GM19239 (cell line): ENCODE data around the gene PBX3.
A peak's percentile ranks its signal among the peaks of the same experiment; 100 is the strongest.

ENCODE experiments used
- DNase-seq: peaks from one replicate; pipeline ENCODE4 v3.0.0; 2011; ENCODE audit warnings: low spot score; ENCODE audit not compliant: insufficient read length
- FAIRE-seq: peaks from 2 replicates; lab custom pipeline; 2011; peaks lifted over from hg19 to GRCh38; lab: Jason Lieb, UNC

The PBX3 gene

GRCh38 chr9:125894566-125894965 lies 147.4 kb downstream of the PBX3 start:
- DNase-seq (no peak), FAIRE-seq (no peak)

GRCh38 chr9:125896404-125896803 lies 149.2 kb downstream of the PBX3 start:
- DNase-seq: no peak
- no peak for FAIRE-seq

- FAIRE-seq (no peak), DNase-seq (no peak)
These were observed 149.8 kb downstream of the PBX3 start for GRCh38 chr9:125896964-125897363.

- DNase-seq: no peak
- no peak for FAIRE-seq
These were observed 150.3 kb downstream of the PBX3 start for GRCh38 chr9:125897481-125897880.

- FAIRE-seq (no peak), DNase-seq (no peak)
These were observed 155.0 kb downstream of the PBX3 start for GRCh38 chr9:125902214-125902613.

- FAIRE-seq: peak; percentile 58
- DNase-seq: no peak
These were observed 155.8 kb downstream of the PBX3 start for GRCh38 chr9:125902831-125903512.

- FAIRE-seq (no peak), DNase-seq (no peak)
These were observed 157.1 kb downstream of the PBX3 start for GRCh38 chr9:125904155-125904851.

GRCh38 chr9:125906144-125906543 lies 159.0 kb downstream of the PBX3 start:
- FAIRE-seq (no peak), DNase-seq (no peak)

GRCh38 chr9:125906893-125907292 lies 159.7 kb downstream of the PBX3 start:
- DNase-seq (no peak), FAIRE-seq (peak; percentile 73)

- FAIRE-seq (peak; percentile 56), DNase-seq (no peak)
These were observed 161.0 kb downstream of the PBX3 start for GRCh38 chr9:125908136-125908535.

- FAIRE-seq: no peak
- no peak for DNase-seq
These were observed 161.8 kb downstream of the PBX3 start for GRCh38 chr9:125908966-125909365.

- DNase-seq (no peak), FAIRE-seq (no peak)
These were observed 162.3 kb downstream of the PBX3 start for GRCh38 chr9:125909459-125909858.

- DNase-seq: no peak
- FAIRE-seq: no peak
These were observed 163.1 kb downstream of the PBX3 start for GRCh38 chr9:125910286-125910685.

- FAIRE-seq (peak; percentile 23), DNase-seq (no peak)
These were observed 164.9 kb downstream of the PBX3 start for GRCh38 chr9:125911861-125912644.

- peak; percentile 37 for FAIRE-seq
- DNase-seq: no peak
These were observed 165.5 kb downstream of the PBX3 start for GRCh38 chr9:125912667-125913066.

- FAIRE-seq (no peak), DNase-seq (no peak)
These were observed 166.4 kb downstream of the PBX3 start for GRCh38 chr9:125913551-125913950.

- DNase-seq: no peak
- no peak for FAIRE-seq
These were observed 167.2 kb downstream of the PBX3 start for GRCh38 chr9:125914411-125914810.

- FAIRE-seq: no peak
- no peak for DNase-seq
These were observed 168.4 kb downstream of the PBX3 start for GRCh38 chr9:125915606-125916005.

- no peak for FAIRE-seq
- no peak for DNase-seq
These were observed 172.4 kb downstream of the PBX3 start for GRCh38 chr9:125919565-125919964.

GRCh38 chr9:125920402-125920801 lies 173.2 kb downstream of the PBX3 start:
- FAIRE-seq (no peak), DNase-seq (no peak)

- no peak for DNase-seq
- FAIRE-seq: no peak
These were observed 175.7 kb downstream of the PBX3 start for GRCh38 chr9:125922854-125923253.
